ENCODE measurements around the gene E2F8.

Gene E2F8

GRCh38 chr11:19252394-19253152 is 11.8 kb upstream of the E2F8 start:
- H3K9me3 ChIP-seq (ENCODE audit: insufficient read depth, low read length): no peaks in the 10 kb centered on the region
- H3K4me2 ChIP-seq (ENCODE audit: low read length): no peak overlapping the region
- H3K4me1 ChIP-seq (ENCODE audit: low read length): no peaks in the 10 kb centered on the region
- peaks cover 3% of the 10 kb centered on the region; the same call in 1 of the 2 replicates for H3K27me3 ChIP-seq (ENCODE audit: low read depth, low read length)
- no peak overlapping the region for H3K4me3 ChIP-seq (ENCODE audit: low read length)
- no peaks in the 10 kb centered on the region for H4K20me1 ChIP-seq (ENCODE audit: insufficient read depth, low read length)
- no peak overlapping the region for H3K27ac ChIP-seq (ENCODE audit: low read length)
- no peaks in the 10 kb centered on the region for H3K79me2 ChIP-seq (ENCODE audit: low read length)
- no peak for TF ChIP-seq EZH2phosphoT487 (IDR thresholded peaks at IDR 0.05; ENCODE audit: low read depth)
- TF ChIP-seq, protein P1, sequence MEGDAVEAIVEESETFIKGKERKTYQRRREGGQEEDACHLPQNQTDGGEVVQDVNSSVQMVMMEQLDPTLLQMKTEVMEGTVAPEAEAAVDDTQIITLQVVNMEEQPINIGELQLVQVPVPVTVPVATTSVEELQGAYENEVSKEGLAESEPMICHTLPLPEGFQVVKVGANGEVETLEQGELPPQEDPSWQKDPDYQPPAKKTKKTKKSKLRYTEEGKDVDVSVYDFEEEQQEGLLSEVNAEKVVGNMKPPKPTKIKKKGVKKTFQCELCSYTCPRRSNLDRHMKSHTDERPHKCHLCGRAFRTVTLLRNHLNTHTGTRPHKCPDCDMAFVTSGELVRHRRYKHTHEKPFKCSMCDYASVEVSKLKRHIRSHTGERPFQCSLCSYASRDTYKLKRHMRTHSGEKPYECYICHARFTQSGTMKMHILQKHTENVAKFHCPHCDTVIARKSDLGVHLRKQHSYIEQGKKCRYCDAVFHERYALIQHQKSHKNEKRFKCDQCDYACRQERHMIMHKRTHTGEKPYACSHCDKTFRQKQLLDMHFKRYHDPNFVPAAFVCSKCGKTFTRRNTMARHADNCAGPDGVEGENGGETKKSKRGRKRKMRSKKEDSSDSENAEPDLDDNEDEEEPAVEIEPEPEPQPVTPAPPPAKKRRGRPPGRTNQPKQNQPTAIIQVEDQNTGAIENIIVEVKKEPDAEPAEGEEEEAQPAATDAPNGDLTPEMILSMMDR (IDR thresholded peaks at IDR 0.05; ENCODE audit: low read depth, low read length): no peak
- no peak overlapping the region for H2AFZ ChIP-seq (ENCODE audit: low read depth, low read length)
- no peaks in the 10 kb centered on the region for H3K36me3 ChIP-seq (replicated peaks; ENCODE audit: low read depth, low read length)
- no peak overlapping the region for H3K9ac ChIP-seq (ENCODE audit: low read length)

- H3K79me2 ChIP-seq (ENCODE audit: low read length): no peaks in the 10 kb centered on the region
- no peaks in the 10 kb centered on the region; the same call in 1 of the 2 replicates for H3K27me3 ChIP-seq (ENCODE audit: low read depth, low read length)
- H3K9me3 ChIP-seq (ENCODE audit: insufficient read depth, low read length): no peaks in the 10 kb centered on the region; the same call in 1 of the 2 replicates
- no peak for TF ChIP-seq EZH2phosphoT487 (IDR thresholded peaks at IDR 0.05; ENCODE audit: low read depth)
- TF ChIP-seq, protein P1 (IDR thresholded peaks at IDR 0.05; ENCODE audit: low read depth, low read length): no peak
- H3K36me3 ChIP-seq (replicated peaks; ENCODE audit: low read depth, low read length): no peaks in the 10 kb centered on the region
- H3K27ac ChIP-seq (ENCODE audit: low read length): no peak overlapping the region
- H4K20me1 ChIP-seq (ENCODE audit: insufficient read depth, low read length): no peaks in the 10 kb centered on the region
- no peak overlapping the region for H3K9ac ChIP-seq (ENCODE audit: low read length)
- H3K4me2 ChIP-seq (ENCODE audit: low read length): no peak overlapping the region
- no peak overlapping the region for H2AFZ ChIP-seq (ENCODE audit: low read depth, low read length)
- H3K4me1 ChIP-seq (ENCODE audit: low read length): no peaks in the 10 kb centered on the region
- H3K4me3 ChIP-seq (ENCODE audit: low read length): no peak overlapping the region
These were observed 10.8 kb upstream of the E2F8 start for GRCh38 chr11:19251577-19251976.

- no peak overlapping the region for H3K9ac ChIP-seq (ENCODE audit: low read length)
- H3K9me3 ChIP-seq (ENCODE audit: insufficient read depth, low read length): no peaks in the 10 kb centered on the region; the same call in 1 of the 2 replicates
- H3K36me3 ChIP-seq (replicated peaks; ENCODE audit: low read depth, low read length): no peaks in the 10 kb centered on the region
- H2AFZ ChIP-seq (ENCODE audit: low read depth, low read length): no peak overlapping the region
- H3K27ac ChIP-seq (ENCODE audit: low read length): no peak overlapping the region
- no peaks in the 10 kb centered on the region for H4K20me1 ChIP-seq (ENCODE audit: insufficient read depth, low read length)
- no peak overlapping the region for H3K4me2 ChIP-seq (ENCODE audit: low read length)
- peaks cover 28% of the 10 kb centered on the region for H3K4me1 ChIP-seq (ENCODE audit: low read length)
- H3K27me3 ChIP-seq (ENCODE audit: low read depth, low read length): no peaks in the 10 kb centered on the region; the same call in 1 of the 2 replicates
- TF ChIP-seq, protein P1 (IDR thresholded peaks at IDR 0.05; ENCODE audit: low read depth, low read length): no peak
- no peak for TF ChIP-seq EZH2phosphoT487 (IDR thresholded peaks at IDR 0.05; ENCODE audit: low read depth)
- H3K79me2 ChIP-seq (ENCODE audit: low read length): no peaks in the 10 kb centered on the region
- no peak overlapping the region for H3K4me3 ChIP-seq (ENCODE audit: low read length)
These were observed 6.1 kb upstream of the E2F8 start for GRCh38 chr11:19246816-19247215.

DNA sequence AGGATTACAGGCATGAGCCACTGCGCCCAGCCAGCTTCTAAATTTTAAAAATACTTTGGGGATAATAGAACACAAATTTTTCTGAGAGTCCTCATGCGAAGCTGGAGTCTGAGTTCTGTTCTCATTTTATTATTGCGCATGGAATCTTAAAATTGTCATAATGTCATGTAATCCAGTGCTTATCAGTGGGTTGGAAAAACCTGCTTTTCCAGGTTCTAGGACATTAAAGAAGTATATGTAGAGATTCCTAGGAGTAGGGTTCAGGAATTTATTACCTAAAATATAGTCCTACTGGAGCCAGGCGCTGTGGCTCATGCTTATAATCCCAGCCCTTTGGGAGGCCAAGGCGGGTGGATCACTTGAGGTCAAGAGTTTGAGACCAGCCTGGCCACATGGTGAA is 4.6 kb upstream of the E2F8 start:
- Histone ChIP-seq H3K9ac (ENCODE audit: low read length) (no peak overlapping the region), H3K79me2 (ENCODE audit: low read length) (peaks cover 2% of the 10 kb centered on the region), H3K27ac (ENCODE audit: low read length) (no peak overlapping the region), H3K4me3 (ENCODE audit: low read length) (no peak overlapping the region), H4K20me1 (ENCODE audit: insufficient read depth, low read length) (no peaks in the 10 kb centered on the region), H3K4me2 (ENCODE audit: low read length) (no peak overlapping the region), H3K4me1 (ENCODE audit: low read length) (peaks cover 29% of the 10 kb centered on the region), H2AFZ (ENCODE audit: low read depth, low read length) (no peak overlapping the region), H3K27me3 (ENCODE audit: low read depth, low read length) (no peaks in the 10 kb centered on the region; the same call in 1 of the 2 replicates), H3K36me3 (replicated peaks; ENCODE audit: low read depth, low read length) (no peaks in the 10 kb centered on the region), H3K9me3 (ENCODE audit: insufficient read depth, low read length) (no peaks in the 10 kb centered on the region; the same call in 1 of the 2 replicates)
- TF ChIP-seq, protein P1 (IDR thresholded peaks at IDR 0.05; ENCODE audit: low read depth, low read length): no peak
- no peak for TF ChIP-seq EZH2phosphoT487 (IDR thresholded peaks at IDR 0.05; ENCODE audit: low read depth)

Data from OCI-LY3 (cell line).